GM21367 (cell line): ENCODE data around the gene SLF2.
A peak's percentile ranks its signal among the peaks of the same experiment; 100 is the strongest.

Source experiments
- ATAC-seq: cut with Tn5 transposase; IDR thresholded peaks from one replicate; pipeline ENCODE4 v1.9.1; 2021; ENCODE audit not compliant: unreplicated experiment

The SLF2 gene

GRCh38 chr10:100979791-100980272, 67.1 kb downstream of the SLF2 start:
- no peak for ATAC-seq

- no peak for ATAC-seq
These were observed 67.5 kb downstream of the SLF2 start for GRCh38 chr10:100980311-100980710.

DNA sequence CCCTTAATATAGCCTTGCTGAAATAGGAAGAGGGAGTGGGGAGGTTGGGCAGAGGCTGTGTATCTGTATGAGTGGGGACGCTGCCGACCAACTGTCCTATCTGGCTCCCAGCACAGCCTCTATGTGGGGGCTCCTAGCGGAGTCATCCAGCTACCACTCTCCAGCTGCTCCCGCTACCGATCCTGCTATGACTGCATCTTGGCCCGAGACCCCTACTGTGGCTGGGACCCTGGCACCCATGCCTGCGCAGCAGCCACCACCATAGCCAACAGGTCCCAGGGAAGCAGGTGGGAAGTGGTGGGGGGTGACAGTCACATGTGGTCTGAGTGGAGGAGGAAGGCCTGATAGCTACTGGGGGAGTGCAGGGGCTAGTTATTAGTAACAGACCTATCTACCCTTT, 67.9 kb downstream of the SLF2 start:
- no peak for ATAC-seq

DNA sequence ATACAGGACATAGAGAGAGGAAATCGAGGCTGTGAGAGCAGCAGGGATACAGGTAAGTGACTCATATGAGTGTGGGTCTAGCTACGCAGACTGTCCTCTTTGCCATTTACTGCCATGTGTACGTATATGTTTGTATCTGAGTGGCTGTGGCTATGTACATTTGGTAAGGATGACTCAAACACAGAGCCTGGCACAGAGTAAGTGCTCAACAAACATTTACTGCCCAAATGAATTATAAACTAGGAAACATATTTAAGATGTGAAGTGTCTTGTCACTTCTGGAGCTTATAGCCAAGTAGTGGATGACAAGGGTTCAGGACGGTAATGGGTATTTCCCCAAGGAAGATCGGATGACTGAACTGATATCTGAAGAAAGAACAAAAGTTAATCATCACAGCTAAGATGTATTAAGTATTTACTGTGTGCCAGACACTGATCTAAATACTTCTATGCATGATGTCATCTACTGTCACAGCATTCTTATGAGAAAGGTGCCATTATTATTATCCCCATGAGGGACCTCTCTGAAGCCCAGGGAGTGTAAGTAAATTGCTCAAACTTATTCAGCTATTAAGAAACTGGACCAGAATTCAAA, 68.5 kb downstream of the SLF2 start:
- no peak for ATAC-seq

DNA sequence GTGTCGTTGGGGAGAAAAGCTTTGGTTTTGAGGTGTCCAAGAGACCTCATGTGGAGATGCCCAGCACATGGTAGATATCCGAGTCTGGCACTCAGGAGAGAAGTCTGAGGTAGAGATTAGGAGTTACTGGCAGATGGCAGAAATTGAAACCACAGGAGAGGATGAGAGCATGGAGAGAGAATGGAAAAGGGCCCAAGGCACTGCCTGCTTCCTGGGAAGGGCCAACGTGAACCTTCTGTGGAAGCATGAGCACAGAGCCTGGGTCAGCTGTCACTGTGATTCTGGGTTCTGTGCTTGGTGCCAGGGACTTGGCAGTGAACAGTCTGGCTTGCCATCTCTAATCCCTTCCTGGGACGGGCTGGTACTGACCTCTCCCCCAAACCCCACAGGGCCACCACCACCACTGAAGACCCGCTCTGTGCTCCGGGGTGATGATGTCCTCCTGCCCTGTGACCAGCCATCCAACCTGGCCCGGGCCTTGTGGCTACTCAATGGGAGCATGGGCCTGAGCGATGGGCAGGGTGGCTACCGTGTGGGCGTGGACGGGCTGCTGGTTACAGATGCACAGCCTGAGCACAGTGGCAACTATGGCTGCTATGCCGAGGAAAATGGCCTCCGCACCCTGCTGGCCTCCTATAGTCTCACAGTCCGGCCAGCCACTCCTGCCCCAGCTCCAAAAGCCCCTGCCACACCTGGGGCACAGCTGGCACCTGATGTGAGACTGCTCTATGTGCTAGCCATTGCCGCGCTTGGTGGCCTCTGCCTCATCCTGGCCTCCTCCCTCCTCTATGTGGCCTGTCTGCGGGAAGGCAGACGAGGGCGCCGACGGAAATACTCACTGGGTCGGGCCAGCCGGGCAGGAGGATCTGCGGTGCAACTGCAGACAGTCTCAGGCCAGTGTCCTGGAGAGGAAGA, 70.4 kb downstream of the SLF2 start:
- no peak for ATAC-seq

DNA sequence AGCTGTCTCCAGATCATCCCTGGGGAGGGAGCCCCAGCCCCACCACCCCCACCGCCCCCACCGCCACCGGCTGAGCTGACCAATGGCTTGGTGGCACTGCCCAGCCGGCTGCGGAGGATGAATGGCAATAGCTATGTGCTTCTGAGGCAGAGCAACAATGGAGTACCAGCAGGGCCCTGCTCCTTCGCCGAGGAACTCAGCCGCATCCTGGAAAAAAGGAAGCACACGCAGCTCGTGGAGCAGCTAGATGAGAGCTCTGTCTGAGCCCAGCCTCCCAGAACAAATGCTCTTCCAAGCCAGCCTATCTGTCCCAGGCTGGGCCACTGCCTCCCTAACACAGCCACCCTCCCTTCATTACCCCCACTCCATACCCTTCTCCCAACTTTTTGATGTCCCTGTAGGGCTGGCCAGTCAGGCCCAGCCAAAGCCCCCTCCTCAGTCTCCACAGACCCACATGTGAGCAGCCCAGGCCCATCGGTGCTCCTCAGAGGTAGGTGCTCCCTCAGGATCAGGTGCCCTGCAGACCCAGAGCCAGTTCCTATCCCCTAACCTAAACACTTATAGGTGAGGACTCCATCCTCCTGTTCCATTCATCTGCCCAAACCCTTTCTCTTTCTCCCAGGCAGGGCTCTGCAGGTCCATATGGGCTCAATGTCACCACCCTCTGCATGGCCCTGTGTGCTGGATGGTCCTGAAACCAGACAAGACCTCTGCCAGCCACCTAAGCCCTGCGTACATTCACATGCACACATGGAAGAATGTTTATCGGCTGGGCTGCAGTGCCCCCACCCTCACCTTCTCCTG, 71.3 kb downstream of the SLF2 start:
- ATAC-seq = no peak

GRCh38 chr10:100984672-100985177, 72.0 kb downstream of the SLF2 start:
- ATAC-seq = no peak

DNA sequence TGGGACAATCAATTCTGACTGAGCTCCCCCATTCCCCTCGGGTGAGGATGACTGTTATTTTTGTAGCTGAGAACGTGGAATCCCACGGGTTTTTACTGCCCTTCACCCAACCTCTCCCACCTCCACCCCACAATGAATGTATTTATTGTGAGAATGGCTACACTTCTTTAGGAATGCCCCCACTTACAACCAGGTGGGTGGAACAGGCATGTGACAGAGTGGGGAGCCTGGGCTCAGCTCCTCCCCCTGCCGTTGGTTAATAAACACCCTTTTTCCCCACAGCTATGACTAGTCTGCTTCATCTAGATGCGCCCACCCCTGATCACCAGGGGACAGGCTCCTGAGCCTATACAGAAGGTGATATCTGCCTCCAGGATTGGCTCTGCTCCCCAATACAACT, 72.6 kb downstream of the SLF2 start:
- ATAC-seq = no peak

- no peak for ATAC-seq
These were observed 73.8 kb downstream of the SLF2 start for GRCh38 chr10:100986623-100986951.

- ATAC-seq = peak; percentile 77
These were observed 74.4 kb downstream of the SLF2 start, which contains the start of the genes MRPL43 and TWNK for GRCh38 chr10:100986952-100987684. TSS of gene MRPL43 (minus strand) at chr10:100987497. CDS start at chr10:100987443, 54 bp downstream. TSS of gene TWNK (plus strand) at chr10:100987543. CDS start at chr10:100988211, 668 bp downstream.

GRCh38 chr10:100987685-100988049, 74.9 kb downstream of the SLF2 start:
- no peak for ATAC-seq

DNA sequence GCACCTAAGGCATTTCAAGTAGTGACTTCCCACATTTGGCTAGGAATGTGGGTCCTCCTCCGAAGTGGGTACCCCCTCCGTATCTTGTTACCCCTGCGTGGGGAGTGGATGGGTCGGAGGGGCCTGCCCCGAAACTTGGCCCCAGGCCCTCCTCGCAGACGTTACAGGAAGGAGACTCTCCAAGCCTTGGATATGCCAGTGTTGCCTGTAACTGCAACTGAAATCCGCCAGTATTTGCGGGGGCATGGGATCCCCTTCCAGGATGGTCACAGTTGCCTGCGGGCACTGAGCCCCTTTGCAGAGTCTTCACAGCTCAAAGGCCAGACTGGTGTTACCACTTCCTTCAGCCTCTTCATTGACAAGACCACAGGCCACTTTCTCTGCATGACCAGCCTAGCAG, 75.4 kb downstream of the SLF2 start:
- no peak for ATAC-seq

DNA sequence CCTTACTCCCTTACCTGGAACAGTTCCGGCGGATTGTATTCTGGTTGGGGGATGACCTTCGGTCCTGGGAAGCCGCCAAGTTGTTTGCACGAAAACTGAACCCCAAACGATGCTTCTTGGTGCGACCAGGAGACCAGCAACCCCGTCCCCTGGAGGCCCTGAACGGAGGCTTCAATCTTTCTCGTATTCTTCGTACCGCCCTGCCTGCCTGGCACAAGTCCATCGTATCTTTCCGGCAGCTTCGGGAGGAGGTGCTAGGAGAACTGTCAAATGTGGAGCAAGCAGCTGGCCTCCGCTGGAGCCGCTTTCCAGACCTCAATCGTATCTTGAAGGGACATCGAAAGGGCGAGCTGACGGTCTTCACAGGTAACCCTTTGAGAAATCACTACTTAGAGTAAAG, 76.3 kb downstream of the SLF2 start:
- no peak for ATAC-seq

- ATAC-seq = no peak
These were observed 81.4 kb downstream of the SLF2 start for GRCh38 chr10:100993986-100994708.

DNA sequence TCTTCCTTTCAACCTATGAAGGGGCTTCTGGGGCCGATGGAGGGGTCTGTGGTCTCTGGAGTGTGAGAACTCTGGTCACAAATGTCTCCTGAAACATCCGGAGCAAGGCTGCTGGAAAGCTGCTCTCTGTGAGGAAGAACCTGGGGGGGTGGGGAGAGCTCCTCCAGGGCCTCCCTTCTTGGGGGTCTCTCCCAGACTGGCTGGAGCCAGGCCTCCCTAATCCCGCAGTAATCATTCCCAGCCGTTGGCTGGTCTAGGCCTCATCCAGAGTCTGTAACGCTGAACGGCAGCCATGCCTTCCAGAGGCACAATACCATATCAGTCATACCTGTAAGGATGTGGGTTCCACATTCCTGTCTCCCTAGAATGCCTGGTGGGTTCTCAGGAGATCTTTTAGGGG, 82.4 kb downstream of the SLF2 start:
- no peak for ATAC-seq

DNA sequence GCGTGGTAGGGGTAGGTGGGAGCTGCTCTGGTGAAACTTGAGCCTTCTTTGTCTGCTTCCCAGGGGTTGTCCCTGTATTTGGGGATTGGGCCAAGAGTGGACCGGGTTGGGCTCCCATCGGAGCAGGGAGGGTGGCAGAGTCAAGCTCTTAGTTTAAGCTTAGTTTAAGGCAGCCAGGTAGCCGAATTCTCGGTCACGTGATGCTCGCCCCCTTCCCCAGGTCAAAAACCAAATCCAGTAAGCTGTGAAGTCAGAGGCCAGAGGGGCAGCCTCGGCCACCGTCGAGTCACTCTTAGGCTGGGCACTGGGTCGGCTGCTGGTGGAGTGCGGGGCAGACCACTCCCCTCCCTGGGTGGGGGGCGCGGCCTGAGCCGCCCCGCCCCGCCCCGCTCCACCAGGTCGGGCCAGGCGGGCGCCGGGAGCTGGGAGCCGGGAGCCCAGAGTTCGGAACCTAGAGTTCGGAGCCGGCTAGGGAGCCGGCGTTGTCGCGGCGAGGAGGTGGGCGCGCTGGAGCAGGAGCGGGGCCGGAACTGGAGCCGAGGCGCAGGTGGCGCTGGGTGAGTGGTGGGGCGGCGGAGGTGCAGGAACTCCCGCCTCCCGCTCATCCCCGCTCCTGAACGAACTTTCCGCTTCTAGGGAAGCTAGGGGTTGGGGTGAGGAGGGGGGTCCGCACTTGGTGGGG, 84.1 kb downstream of the SLF2 start:
- no peak for ATAC-seq

- ATAC-seq = no peak
These were observed 84.8 kb downstream of the SLF2 start for GRCh38 chr10:100997360-100998182.

DNA sequence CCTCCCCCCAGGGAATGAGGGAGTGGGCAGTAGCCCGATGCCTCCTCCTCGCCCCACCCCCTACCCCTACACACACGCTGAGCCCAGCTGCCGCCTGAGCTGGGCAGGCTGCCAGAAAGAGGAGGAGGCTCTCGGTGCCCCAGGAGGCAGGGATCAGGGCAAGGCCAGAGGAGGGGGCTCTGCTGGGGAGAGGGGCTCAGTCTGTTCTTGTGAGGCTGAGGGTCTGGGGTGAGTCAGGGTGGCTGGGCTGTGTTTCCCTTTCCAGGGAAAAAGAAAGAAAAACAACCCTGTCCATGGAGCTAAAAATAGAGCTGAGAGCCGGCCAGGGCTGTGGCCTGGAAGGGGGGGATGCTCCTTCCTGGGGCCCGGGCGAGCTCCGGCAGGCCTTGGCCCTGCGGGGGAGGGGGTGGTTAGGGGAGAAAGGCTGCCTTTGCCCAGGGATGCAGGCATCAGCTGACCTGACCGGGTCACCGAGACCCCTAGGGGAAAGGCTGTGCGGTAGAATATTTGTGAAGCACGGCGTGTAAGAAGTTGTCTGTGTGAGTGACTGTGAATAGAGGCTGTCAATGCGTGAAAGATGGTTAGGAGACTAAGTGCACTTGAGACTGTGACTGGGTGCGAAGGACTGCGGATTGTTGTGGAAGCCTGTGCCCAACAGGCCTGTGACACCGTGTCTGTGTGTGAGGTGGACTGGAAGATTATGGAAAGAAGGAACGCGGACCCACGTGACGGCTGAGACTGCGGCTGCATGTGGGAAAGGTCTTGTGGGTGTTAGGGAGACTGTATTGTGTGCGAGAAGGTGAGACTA, 85.6 kb downstream of the SLF2 start:
- no peak for ATAC-seq
